ENCODE measurements around the gene BEAN1. TPM values are rescaled to one million over a fixed set of nuclear protein-coding genes. Genes with fewer than 3 reads are reported as not detected.
A peak's percentile ranks its signal among the peaks of the same experiment; 100 is the strongest.

BEAN1 gene
- total RNA-seq, 1 donor from 2014 or later, result 1.2 TPM

- Mint-ChIP-seq H3K9me3 (ENCODE audit: unreplicated experiment) (peaks cover 6% of the 10 kb centered on the region), H3K36me3 (ENCODE audit: low read depth, unreplicated experiment) (no peaks in the 10 kb centered on the region), H3K4me3 (ENCODE audit: unreplicated experiment) (no peak overlapping the region), H3K27me3 (ENCODE audit: low read depth, unreplicated experiment) (no peaks in the 10 kb centered on the region), H3K27ac (ENCODE audit: unreplicated experiment) (peak overlapping the region; percentile 96), H3K4me1 (ENCODE audit: low read depth, unreplicated experiment) (peaks cover 20% of the 10 kb centered on the region)
- FAIRE-seq (no peak), DNase-seq (ENCODE audit: low read depth) (no peak)
- peak overlapping the region; percentile 93 for H3K9ac ChIP-seq (ENCODE audit: low read length)
- H3K36me3 ChIP-seq (ENCODE audit: insufficient read depth, low read length), result no peaks in the 10 kb centered on the region
- no peaks in the 10 kb centered on the region for H4K20me1 ChIP-seq (ENCODE audit: insufficient read depth, low read length)
- peak overlapping the region; percentile 85 for H3K4me2 ChIP-seq (ENCODE audit: low read length)
- no peaks in the 10 kb centered on the region for H3K79me2 ChIP-seq (ENCODE audit: insufficient read depth, low read length)
- H3K27me3 ChIP-seq (ENCODE audit: insufficient read depth, low read length), result no peaks in the 10 kb centered on the region
- H2AFZ ChIP-seq (ENCODE audit: low read depth, low read length), result peak overlapping the region; percentile 42
- H3K27ac ChIP-seq (ENCODE audit: low read depth, low read length), result peak overlapping the region; percentile 100
- TF ChIP-seq, protein P1, sequence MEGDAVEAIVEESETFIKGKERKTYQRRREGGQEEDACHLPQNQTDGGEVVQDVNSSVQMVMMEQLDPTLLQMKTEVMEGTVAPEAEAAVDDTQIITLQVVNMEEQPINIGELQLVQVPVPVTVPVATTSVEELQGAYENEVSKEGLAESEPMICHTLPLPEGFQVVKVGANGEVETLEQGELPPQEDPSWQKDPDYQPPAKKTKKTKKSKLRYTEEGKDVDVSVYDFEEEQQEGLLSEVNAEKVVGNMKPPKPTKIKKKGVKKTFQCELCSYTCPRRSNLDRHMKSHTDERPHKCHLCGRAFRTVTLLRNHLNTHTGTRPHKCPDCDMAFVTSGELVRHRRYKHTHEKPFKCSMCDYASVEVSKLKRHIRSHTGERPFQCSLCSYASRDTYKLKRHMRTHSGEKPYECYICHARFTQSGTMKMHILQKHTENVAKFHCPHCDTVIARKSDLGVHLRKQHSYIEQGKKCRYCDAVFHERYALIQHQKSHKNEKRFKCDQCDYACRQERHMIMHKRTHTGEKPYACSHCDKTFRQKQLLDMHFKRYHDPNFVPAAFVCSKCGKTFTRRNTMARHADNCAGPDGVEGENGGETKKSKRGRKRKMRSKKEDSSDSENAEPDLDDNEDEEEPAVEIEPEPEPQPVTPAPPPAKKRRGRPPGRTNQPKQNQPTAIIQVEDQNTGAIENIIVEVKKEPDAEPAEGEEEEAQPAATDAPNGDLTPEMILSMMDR (IDR thresholded peaks at IDR 0.05; ENCODE audit: insufficient read depth, low read depth, low read length), result no peak
- TF ChIP-seq EZH2 (IDR thresholded peaks at IDR 0.05; ENCODE audit: insufficient read depth, low read length), result no peak
- H3K9me3 ChIP-seq (ENCODE audit: insufficient read depth, low read depth, low read length), result no peaks in the 10 kb centered on the region
- no peak overlapping the region for H3K4me3 ChIP-seq (ENCODE audit: insufficient read depth, low read depth, low read length)
- H3K4me1 ChIP-seq (ENCODE audit: insufficient read depth, low read length), result peaks cover 22% of the 10 kb centered on the region
These were observed 43.5 kb upstream of the BEAN1 start for GRCh38 chr16:66383551-66383950.

DNA sequence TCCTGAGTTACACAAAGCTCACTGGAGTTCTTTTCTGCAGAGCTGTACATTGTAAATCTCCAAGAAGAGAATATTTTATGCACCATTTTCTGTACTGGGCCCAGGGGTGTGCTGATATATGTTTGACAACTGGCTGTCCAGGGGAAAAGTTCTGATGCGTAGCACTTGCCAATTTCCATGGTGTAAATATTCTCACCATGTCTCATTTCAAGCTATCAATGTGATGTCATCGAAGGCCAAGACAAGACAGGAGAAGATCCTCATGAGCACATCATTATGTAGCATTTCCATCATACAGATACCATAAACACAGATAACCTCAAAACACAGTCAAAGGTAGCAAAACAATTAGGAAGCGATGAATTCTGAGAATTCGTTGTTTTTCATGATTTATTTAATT, 41.7 kb upstream of the BEAN1 start:
- Histone ChIP-seq H3K27ac (ENCODE audit: low read depth, low read length) (no peak overlapping the region), H3K9me3 (ENCODE audit: insufficient read depth, low read depth, low read length) (no peaks in the 10 kb centered on the region), H3K36me3 (ENCODE audit: insufficient read depth, low read length) (no peaks in the 10 kb centered on the region), H3K9ac (ENCODE audit: low read length) (no peak overlapping the region), H3K79me2 (ENCODE audit: insufficient read depth, low read length) (no peaks in the 10 kb centered on the region), H2AFZ (ENCODE audit: low read depth, low read length) (no peak overlapping the region), H3K27me3 (ENCODE audit: insufficient read depth, low read length) (no peaks in the 10 kb centered on the region), H3K4me2 (ENCODE audit: low read length) (no peak overlapping the region), H4K20me1 (ENCODE audit: insufficient read depth, low read length) (no peaks in the 10 kb centered on the region), H3K4me1 (ENCODE audit: insufficient read depth, low read length) (peaks cover 22% of the 10 kb centered on the region), H3K4me3 (ENCODE audit: insufficient read depth, low read depth, low read length) (no peak overlapping the region)
- TF ChIP-seq, protein P1 (IDR thresholded peaks at IDR 0.05; ENCODE audit: insufficient read depth, low read depth, low read length), result no peak
- TF ChIP-seq EZH2 (IDR thresholded peaks at IDR 0.05; ENCODE audit: insufficient read depth, low read length), result no peak
- Mint-ChIP-seq H3K4me3 (ENCODE audit: unreplicated experiment) (no peak overlapping the region), H3K36me3 (ENCODE audit: low read depth, unreplicated experiment) (no peaks in the 10 kb centered on the region), H3K9me3 (ENCODE audit: unreplicated experiment) (peaks cover 2% of the 10 kb centered on the region), H3K27ac (ENCODE audit: unreplicated experiment) (no peak overlapping the region), H3K27me3 (ENCODE audit: low read depth, unreplicated experiment) (no peaks in the 10 kb centered on the region), H3K4me1 (ENCODE audit: low read depth, unreplicated experiment) (peaks cover 20% of the 10 kb centered on the region)
- DNase-seq (ENCODE audit: low read depth) (no peak), FAIRE-seq (no peak)

Measured in astrocyte (in vitro differentiated cells and primary cell).